Stimulated activated CD8-positive, alpha-beta memory T cell treated with anti-CD3 and anti-CD28 coated beads, Interleukin-12 subunit alpha, Interleukin-12 subunit beta, amount 100 ng/mL, for 1 hour (primary cell): Measurements from ENCODE around the gene VGLL4.

Experiments
- DNase-seq: peaks from one replicate; pipeline ENCODE4 v3.0.0-alpha.2; 2020; ENCODE audit warnings: low read depth

Gene VGLL4

GRCh38 chr3:11548721-11549131, 95.0 kb downstream of the VGLL4 start:
- DNase-seq = no peak

DNA sequence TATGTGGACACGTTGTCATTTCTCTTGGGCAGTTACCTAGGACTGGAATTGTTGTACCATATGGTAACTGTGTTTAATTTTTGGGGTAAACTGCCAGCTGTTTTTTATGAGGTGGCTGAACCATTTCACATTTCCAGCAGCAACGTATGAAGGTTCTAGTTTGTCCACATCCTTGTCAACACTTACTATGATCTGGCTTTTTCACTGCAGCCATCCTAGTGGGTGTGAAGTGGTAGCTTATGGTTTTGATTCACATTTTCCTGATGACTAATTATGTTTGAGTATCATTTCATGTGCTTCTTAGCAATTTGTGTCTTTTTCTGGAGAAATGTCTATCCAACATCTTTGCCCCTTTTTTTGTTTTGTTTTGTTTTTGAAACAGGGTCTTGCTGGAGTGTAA, 96.2 kb downstream of the VGLL4 start:
- no peak for DNase-seq

DNA sequence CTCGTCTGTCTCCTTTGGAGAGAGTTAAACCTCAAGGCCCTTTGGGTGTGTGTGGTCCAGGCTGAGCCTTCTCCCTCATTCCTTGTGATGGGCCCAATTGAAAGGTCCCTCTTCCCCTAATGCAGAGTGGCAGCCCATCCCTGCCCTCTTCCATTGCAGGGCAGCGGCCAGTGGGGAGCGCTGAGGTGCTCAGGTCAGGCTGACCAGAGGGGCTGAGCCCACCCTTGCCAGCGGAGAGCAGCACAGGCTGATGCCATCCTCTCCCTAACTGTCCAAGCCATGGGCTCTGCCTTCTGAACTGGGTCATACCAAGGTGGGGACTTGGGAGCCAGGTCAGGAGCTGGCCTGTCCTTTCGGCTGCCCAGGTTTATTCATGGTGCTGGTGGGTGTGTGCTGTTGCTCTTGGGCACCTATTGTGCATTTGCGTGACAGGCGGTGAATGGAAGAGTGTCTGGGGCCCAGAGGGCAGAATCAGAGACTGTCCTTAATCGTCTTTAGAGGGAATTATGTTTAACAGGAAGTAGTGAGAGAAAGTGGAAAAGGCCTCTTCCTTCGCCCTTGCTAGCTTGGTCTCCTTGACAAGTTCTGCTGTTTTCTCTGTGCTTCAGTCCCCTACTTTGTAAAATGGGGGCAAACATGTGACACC, 96.9 kb downstream of the VGLL4 start:
- no peak for DNase-seq

GRCh38 chr3:11545186-11545851, 98.4 kb downstream of the VGLL4 start:
- no peak for DNase-seq

DNA sequence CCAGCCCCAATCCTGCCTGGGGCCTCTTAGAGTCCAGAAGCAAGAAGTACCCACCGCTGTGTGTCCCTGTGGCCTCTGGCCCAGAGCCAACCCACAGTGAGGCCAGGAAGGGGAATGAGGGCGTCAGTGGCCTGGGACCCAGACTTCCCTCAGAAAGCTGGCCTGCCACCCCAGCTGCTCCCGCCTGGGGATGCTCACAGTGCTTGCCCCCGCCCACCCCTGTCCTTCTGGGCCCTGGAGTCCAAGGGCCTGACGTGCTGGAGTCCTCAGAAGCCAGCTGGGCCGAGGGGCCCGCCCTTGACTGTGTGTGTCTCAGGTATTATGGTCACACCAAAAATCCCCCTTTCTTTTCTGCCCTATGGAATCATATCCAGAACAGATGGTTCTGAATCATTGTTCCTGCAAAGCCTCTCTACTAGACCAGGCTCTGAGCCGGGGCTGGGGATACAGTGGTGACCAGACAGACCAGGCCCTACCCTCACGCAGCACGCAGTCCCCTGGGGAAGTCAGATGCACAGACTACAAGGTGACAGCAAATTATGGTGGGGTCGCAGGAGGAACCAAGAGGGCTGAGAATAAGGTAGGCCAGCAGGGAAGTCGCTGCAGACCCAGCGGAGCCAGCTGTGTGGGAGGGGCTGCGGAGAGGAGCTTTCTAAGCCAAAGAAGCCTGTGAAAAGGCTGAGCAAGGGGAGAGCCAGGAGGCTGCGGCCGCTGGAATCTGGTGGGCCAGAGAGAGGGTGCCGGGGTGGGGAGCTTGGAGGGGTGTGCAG, 99.1 kb downstream of the VGLL4 start:
- no peak for DNase-seq

DNA sequence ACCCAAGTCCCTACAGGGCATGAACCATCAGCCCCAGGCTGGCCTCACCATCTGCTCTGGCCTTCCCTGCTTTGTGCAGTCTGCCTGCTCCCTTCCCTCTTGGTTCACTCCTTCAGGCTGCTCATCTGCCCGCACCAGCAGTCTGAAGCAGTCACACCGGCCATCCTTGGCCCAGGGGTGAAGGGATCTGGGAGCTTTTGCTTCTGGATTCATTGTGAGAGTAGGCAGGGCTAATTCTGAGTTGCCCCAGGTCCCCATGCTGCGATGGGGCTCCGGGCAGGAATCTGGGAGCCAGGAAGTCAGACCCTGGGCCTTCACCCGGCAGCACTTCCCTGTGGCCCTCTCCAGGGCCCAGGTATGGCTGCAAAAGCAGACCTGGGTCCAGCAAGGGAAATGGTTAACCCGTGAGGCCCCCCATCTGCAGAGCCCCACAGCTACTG, 99.7 kb downstream of the VGLL4 start:
- no peak for DNase-seq

- no peak for DNase-seq
Measured at GRCh38 chr3:11543141-11543947, 100.4 kb downstream of the VGLL4 start.

DNA sequence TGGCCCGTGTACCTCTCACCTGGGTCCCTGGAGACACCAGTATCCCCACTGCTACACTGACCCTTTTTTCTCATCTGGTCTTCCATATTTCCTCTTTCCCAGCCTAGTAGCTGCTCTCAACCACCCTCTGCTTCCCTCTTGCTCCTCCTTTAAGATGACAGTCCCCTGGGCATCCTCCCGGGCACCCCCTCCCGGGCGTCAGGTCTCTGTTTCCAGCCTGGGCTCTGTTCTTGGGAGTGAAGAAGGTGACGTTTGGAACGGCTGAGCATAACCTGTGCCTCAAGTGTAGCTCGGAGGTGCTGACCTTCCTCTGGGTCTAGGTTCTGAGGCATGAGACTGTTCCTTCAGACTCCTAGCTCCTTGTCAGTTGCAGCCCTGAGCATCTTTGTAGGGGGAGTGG, 101.2 kb downstream of the VGLL4 start:
- DNase-seq = no peak

DNA sequence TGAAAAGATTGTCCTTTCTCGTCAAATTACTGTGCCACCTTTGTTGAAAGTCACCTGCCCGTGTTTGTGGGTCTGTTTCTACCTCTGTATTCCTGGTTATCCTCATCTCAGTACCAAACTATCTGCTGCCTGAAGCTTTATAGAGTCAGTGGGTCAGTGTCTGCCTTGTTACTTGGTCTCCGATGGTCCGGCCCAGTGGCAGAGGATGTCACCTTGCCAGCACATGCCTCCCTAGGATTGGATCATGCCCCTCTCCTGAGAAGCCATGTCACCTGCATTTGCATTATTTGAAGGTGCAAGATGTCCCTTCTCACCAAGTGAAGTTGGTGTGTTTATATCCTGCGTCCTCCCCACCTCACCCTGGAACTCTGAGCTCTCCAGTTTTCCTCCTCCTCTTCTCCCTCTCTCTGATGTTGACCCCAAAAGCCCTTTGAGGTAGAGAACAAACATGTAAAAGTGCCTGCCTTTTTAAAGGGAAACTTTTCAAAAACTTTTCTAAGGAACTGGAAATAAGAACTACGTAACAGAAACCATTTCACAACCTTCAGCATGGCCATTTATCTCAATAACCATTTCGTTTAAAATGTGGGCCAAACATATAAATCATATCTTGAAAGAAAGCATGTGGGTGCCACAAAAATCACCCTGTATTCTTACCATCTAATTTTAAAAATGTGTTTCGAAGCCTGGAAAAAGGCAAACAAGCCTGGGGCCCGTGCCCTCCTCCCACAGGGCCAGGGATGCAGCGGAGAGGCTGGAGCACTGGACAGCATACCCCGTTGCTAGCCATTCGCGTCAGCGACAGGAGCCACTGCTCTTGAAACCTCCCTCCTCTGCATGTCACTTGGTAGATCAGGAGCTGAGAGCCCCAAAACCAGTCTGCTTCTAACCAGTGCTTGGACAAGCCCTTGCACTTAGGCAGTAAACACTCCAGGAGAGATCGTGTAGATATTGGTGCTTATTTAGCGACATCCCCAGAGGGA, 102.1 kb downstream of the VGLL4 start:
- no peak for DNase-seq

GRCh38 chr3:11539677-11540076, 104.0 kb downstream of the VGLL4 start:
- DNase-seq = no peak

- no peak for DNase-seq
Measured at GRCh38 chr3:11539218-11539617, 104.5 kb downstream of the VGLL4 start.

- DNase-seq = no peak
Measured at GRCh38 chr3:11538581-11538980, 105.1 kb downstream of the VGLL4 start.

DNA sequence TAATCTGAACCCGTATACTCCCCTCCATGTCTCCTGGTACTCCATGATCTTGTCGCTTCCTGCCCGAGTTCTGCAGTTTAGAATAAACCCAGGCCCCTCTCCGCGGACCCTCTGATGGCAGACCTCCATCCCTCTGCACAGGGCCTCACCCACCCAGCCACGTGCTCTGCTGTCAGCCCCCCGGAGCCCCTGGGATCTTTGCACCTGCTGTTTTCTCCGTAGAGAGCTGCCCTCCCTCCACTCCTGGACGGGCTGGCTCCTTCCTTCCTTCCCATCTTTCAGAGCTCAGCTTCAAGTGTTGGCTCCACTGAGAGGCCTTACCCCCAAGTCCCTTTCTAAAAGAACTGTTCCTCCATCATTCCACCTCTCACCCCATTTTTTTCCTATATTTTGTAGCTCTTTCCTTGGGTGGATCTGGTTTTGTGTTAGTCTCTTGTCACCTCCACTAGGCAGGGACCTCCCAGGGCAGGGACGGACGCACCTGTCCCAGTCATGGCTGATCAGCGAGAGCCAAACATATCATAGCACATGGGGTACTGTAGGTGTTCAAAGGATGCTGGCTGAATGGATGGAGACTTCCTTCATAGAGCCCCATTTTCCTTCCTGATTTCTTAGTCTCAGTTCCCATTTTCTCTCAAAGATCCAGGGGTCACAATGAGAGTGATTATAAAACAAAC, 106.6 kb downstream of the VGLL4 start:
- DNase-seq = no peak

- DNase-seq = no peak
Measured at GRCh38 chr3:11536132-11536935, 107.4 kb downstream of the VGLL4 start.

DNA sequence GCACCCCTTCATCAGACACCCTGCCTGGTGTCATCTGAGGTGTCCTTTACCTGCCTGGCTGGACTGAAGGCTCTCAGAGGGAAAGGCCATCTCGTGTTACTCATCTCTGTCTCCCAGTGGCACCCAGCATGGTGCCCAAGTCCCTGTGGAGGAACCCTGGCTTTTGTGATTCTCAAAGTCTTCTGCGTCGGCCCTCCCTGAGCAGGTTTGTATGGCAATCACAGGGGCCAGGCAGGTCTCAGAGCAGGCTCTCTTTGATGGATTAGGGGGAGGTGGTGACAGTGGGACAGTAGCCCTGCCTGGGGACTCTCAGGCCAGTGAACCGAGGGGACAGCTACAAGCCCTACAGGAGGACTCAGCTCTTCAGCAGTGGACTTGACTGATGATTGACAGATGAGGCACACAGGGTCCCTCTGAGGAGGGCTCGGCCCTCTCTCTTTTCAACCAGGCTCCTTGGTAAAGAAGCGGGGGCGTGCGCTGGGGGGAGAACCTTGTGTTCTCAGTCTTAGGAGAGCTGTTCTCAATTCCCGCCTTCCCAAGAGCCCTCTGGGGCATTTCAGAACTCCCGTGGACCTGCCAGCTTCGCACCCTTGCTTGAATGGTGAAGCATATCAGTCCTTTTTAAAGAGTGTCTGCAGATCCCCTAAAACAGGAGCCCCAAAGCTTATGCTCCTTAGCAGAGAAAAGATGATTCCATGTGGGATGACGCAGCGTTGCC, 108.3 kb downstream of the VGLL4 start:
- DNase-seq = no peak

- no peak for DNase-seq
Measured at GRCh38 chr3:11534793-11535101, 109.0 kb downstream of the VGLL4 start.

GRCh38 chr3:11534011-11534792, 109.5 kb downstream of the VGLL4 start:
- no peak for DNase-seq

GRCh38 chr3:11532931-11533391, 110.8 kb downstream of the VGLL4 start:
- no peak for DNase-seq
